Upper lobe of right lung (tissue), 1 donor: Measurements from ENCODE around the gene GPR143. TPM values are rescaled to one million over a fixed set of nuclear protein-coding genes. Genes with fewer than 3 reads are reported as not detected.

Experiments used
- ATAC-seq: fragments of 200-7000 bp; cut with Tn5 transposase; one replicate; pipeline ENCODE4 v1.9.1; 2020; ENCODE audit warnings: mild to moderate bottlenecking, moderate library complexity
- DNase-seq: peaks from one replicate; pipeline ENCODE4 v3.0.0-alpha.2; 2020
- H3K27ac ChIP-seq: fragments of 200-600 bp; one replicate; pipeline ENCODE4 v1.8.0; 2022
- H3K27me3 ChIP-seq: fragments of 200-600 bp; one replicate; pipeline ENCODE4 v1.8.0; 2022; ENCODE audit warnings: mild to moderate bottlenecking
- H3K36me3 ChIP-seq: fragments of 200-600 bp; one replicate; pipeline ENCODE4 v1.8.0; 2022
- H3K4me1 ChIP-seq: fragments of 200-600 bp; one replicate; pipeline ENCODE4 v1.8.0; 2022
- H3K4me3 ChIP-seq: fragments of 200-600 bp; one replicate; pipeline ENCODE4 v1.8.0; 2022; ENCODE audit warnings: mild to moderate bottlenecking
- H3K9me3 ChIP-seq: fragments of 200-600 bp; one replicate; pipeline ENCODE4 v1.8.0; 2022
- intact Hi-C: fragments of 100-400 bp; cut with DNase I; formaldehyde crosslinking; loops from one replicate; pipeline ENCODE4 v1.11.0; 2022
- total RNA-seq: library from RNA; stranded (reverse); fragmentation: NEBNext Ultra II Directional; extraction: Animal tissue kit (Norgen Biotek cat#: 25700); gene quantifications from one replicate; pipeline ENCODE4 v1.2.1, GENCODE V29; 2021
- TF ChIP-seq, protein P1 (sequence below): fragments of 200-600 bp; IDR thresholded peaks from one replicate; pipeline ENCODE4 v1.8.0; 2022; ENCODE audit warnings: antibody characterized with exemption
- donor health status: DM: no; HTN: yes; CAD: no; lungs with severe emphysema.

The GPR143 gene
- total RNA-seq, 1 donor from 2014 or later = 1.6 TPM

DNA sequence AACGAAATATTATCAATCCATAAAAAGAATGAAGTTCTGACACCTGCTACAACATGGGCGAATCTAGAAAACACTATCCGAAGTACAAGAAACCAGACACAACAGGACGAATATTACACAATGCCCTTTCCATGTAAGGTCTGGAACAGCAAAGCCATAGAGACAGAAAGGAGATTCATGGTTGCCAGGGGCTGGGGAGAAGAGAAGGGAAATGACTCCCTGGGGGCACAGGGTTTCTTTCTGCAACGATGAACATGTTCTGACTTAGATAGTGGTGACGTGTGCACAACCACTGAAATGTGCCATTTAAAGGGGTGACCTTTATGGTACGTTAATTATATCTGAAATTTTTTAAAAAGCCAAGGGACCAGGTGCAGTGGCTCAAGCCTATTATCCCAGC lies 28.3 kb downstream of the GPR143 start:
- Histone ChIP-seq H3K9me3 (no peaks in the 10 kb centered on the region), H3K4me1 (no peaks in the 10 kb centered on the region), H3K27ac (no peak overlapping the region), H3K36me3 (no peaks in the 10 kb centered on the region), H3K27me3 (no peaks in the 10 kb centered on the region), H3K4me3 (no peak overlapping the region)
- TF ChIP-seq, protein P1, sequence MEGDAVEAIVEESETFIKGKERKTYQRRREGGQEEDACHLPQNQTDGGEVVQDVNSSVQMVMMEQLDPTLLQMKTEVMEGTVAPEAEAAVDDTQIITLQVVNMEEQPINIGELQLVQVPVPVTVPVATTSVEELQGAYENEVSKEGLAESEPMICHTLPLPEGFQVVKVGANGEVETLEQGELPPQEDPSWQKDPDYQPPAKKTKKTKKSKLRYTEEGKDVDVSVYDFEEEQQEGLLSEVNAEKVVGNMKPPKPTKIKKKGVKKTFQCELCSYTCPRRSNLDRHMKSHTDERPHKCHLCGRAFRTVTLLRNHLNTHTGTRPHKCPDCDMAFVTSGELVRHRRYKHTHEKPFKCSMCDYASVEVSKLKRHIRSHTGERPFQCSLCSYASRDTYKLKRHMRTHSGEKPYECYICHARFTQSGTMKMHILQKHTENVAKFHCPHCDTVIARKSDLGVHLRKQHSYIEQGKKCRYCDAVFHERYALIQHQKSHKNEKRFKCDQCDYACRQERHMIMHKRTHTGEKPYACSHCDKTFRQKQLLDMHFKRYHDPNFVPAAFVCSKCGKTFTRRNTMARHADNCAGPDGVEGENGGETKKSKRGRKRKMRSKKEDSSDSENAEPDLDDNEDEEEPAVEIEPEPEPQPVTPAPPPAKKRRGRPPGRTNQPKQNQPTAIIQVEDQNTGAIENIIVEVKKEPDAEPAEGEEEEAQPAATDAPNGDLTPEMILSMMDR = no peak
- ATAC-seq (no peak), DNase-seq (no peak)
- intact Hi-C loops = no loop called here

DNA sequence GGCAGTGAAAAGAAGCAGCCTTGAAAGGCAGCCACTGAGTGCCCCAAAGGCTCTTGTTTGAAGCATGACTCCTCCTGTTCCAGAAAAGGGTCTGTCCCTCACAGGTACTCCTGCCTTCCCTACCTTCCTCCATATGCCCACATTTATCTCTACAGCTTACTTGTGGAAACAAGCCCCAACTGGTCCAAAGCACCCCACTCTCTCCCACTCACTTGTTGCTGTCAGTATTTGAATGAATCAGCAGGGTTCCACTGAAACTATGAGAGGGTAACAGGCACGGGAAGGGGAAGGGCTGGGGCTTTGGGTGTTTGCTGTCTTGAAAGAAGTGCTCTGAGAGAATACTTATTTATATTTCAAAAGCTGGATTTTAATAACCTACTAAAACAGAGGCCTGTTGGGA lies 34.9 kb downstream of the GPR143 start:
- intact Hi-C loops = no loop called here
- DNase-seq (no peak), ATAC-seq (no peak)
- TF ChIP-seq, protein P1 = no peak
- no peak overlapping the region for H3K4me3 ChIP-seq
- H3K36me3 ChIP-seq = no peaks in the 10 kb centered on the region
- H3K9me3 ChIP-seq = no peaks in the 10 kb centered on the region
- no peaks in the 10 kb centered on the region for H3K4me1 ChIP-seq
- no peaks in the 10 kb centered on the region for H3K27me3 ChIP-seq
- no peak overlapping the region for H3K27ac ChIP-seq

DNA sequence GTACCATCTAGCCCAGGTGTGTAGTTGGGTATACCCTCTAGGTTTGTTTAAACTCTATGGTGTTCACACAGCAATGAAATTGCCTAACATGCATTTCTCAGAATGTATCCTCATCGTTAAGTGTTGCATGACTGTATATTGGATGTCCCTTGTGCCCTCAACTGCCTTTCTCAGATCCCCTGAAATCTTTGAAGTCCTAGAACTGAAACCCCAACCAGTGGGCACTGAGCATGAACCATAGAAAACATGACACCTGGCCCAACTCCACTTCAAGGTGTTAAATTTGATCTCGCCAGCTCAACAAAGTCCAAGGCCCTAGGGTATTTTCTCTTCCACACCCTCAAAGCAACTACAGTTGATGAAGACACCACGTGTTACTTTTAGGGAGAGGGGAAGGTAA lies 35.6 kb downstream of the GPR143 start:
- TF ChIP-seq, protein P1 = no peak
- H3K9me3 ChIP-seq = no peaks in the 10 kb centered on the region
- H3K27ac ChIP-seq = no peak overlapping the region
- ATAC-seq (no peak), DNase-seq (no peak)
- H3K4me3 ChIP-seq = no peak overlapping the region
- intact Hi-C loops = no loop called here
- no peaks in the 10 kb centered on the region for H3K27me3 ChIP-seq
- H3K4me1 ChIP-seq = no peaks in the 10 kb centered on the region
- H3K36me3 ChIP-seq = no peaks in the 10 kb centered on the region

DNA sequence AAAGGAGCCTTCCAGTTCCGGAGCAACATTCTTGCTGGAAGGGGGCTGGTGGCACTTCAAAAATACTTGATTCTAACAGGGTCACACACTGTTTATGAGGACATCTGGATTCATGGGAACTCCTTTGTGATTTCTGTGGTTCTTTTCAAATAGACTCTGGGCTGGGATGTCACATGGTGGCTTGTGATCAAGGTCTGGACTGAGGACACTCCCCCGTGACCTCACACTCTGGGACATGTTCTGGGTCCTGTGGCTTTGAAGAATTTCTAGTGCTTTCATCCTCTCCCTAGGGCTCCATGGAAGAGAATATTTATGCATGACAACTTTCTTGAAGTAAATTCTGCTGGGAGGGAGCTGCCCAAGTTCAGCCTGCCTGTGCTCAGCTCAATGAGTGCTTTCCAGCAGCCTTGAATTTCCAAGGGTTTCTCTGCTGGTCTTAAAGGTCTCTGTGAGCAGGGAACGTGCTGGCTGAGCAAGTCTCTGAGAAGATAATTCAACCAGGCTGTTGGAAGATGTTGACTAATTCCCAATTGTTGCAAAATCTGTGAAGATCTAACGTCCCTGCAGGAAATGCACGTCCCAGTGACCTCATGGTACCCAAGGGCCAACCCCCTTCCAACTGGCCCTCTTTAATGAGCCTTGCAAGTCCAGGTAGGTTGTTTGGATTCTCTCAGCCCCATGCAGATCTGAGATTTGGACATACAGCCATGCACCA lies 36.3 kb downstream of the GPR143 start:
- Histone ChIP-seq H3K4me1 (no peaks in the 10 kb centered on the region), H3K4me3 (no peak overlapping the region), H3K36me3 (no peaks in the 10 kb centered on the region), H3K27ac (no peak overlapping the region), H3K27me3 (no peaks in the 10 kb centered on the region), H3K9me3 (no peaks in the 10 kb centered on the region)
- intact Hi-C loops = no loop called here
- TF ChIP-seq, protein P1 = no peak
- no peak for DNase-seq
- no peak for ATAC-seq

DNA sequence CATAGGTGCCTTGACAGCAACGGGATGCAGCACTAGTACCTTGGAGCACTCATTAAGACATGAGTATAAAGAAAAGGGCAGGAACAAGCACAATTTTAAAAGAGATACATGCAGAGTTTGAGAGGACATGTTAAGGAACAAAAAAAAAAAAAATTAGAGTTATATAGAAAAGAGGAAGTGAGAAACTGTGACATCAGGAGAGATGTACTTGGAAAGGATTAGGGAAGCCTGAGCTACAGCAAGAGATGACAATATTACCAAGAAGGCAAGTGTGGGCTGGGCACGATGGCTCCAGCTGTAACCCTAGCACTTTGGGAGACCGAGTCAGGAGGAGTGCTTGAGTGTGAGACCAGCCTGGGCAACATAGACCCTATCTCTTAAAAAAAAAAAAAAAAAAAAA lies 37.4 kb downstream of the GPR143 start:
- Histone ChIP-seq H3K27ac (no peak overlapping the region), H3K4me3 (no peak overlapping the region), H3K9me3 (no peaks in the 10 kb centered on the region), H3K27me3 (no peaks in the 10 kb centered on the region), H3K36me3 (no peaks in the 10 kb centered on the region), H3K4me1 (no peaks in the 10 kb centered on the region)
- TF ChIP-seq, protein P1 = no peak
- ATAC-seq = no peak
- intact Hi-C loops = no loop called here
- no peak for DNase-seq

DNA sequence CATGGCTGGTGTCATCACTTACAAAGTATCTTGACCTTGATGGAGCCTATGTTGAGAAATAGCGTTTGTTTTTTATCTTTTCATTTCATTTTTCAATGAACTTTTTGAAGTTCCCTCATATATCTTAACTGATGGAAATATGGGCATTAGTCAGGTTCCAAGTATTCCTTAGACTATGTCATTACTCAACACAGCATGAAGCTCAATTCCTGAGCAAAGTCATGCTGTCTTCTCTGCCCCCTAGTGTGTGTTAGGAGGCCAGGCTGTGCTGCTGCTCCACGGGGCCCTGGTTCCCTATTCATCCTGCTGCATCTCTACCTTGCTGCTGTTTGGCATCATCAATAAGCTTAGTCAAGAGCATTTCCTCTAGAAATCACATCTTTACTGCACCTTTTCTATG lies 40.9 kb downstream of the GPR143 start:
- no peaks in the 10 kb centered on the region for H3K9me3 ChIP-seq
- no peaks in the 10 kb centered on the region for H3K27me3 ChIP-seq
- no peak overlapping the region for H3K27ac ChIP-seq
- H3K4me1 ChIP-seq = no peaks in the 10 kb centered on the region
- H3K4me3 ChIP-seq = no peak overlapping the region
- ATAC-seq (no peak), DNase-seq (no peak)
- intact Hi-C loops = no loop called here
- H3K36me3 ChIP-seq = no peaks in the 10 kb centered on the region
- TF ChIP-seq, protein P1 = no peak
